T-helper 17 cell (primary cell): Measurements from ENCODE around the gene TMEM250. TPM values are rescaled to one million over a fixed set of nuclear protein-coding genes. Genes with fewer than 3 reads are reported as not detected.
A peak's percentile ranks its signal among the peaks of the same experiment; 100 is the strongest.
"Not testable (repeated sequence)": the region's sequence is repeated elsewhere in the genome, so short reads cannot be mapped to it uniquely, and the experiment has no call there.

ENCODE experiments used
- ATAC-seq: fragments of 150-1000 bp; cut with Tn5 transposase; 2 replicates; pipeline ENCODE4 v1.10.0; 2021; ENCODE audit warnings: mild to moderate bottlenecking, moderate library complexity
- DNase-seq, 3 donors: peaks; one replicate each; pipeline versions ENCODE4 v3.0.0 to v3.0.0-alpha.2; 2020 to 2021
- H3K9me3 ChIP-seq: one replicate; pipeline ENCODE4 v1.7.0; 2013; ENCODE audit warnings: low read length, mild to moderate bottlenecking; ENCODE audit not compliant: control insufficient read depth, poor library complexity, severe bottlenecking
- H3K27ac Mint-ChIP-seq: one replicate; pipeline ENCODE4 v1.8.0; 2022; ENCODE audit warnings: mild to moderate bottlenecking, moderate library complexity, mixed read lengths
- H3K27me3 Mint-ChIP-seq: one replicate; pipeline ENCODE4 v1.8.0; 2022; ENCODE audit warnings: mixed read lengths
- H3K36me3 Mint-ChIP-seq: one replicate; pipeline ENCODE4 v1.8.0; 2022; ENCODE audit warnings: low read depth, mixed read lengths
- H3K4me1 Mint-ChIP-seq: one replicate; pipeline ENCODE4 v1.8.0; 2022; ENCODE audit warnings: mild to moderate bottlenecking, mixed read lengths
- H3K4me3 Mint-ChIP-seq: one replicate; pipeline ENCODE4 v1.8.0; 2022; ENCODE audit warnings: mild to moderate bottlenecking, moderate library complexity, mixed read lengths
- total RNA-seq, 4 donors: library from RNA in 2 of 4; stranded (reverse) in 2 of 4; gene quantifications; one replicate each; pipeline ENCODE4 v1.2.3 and lab custom pipeline; 2022 to 2026

TMEM250 gene
- total RNA-seq, 2 donors from 2014 or later: 17.9 to 21.8 TPM

GRCh38 chr9:136151848-136152542 lies 33.3 kb upstream of the TMEM250 start:
- no peak for ATAC-seq
- H3K4me1 Mint-ChIP-seq: no peaks in the 10 kb centered on the region
- peaks cover 13% of the 10 kb centered on the region for H3K27me3 Mint-ChIP-seq

GRCh38 chr9:136151214-136151804 lies 32.6 kb upstream of the TMEM250 start:
- H3K4me1 Mint-ChIP-seq: no peaks in the 10 kb centered on the region
- H3K36me3 Mint-ChIP-seq: no peaks in the 10 kb centered on the region
- no peak overlapping the region for H3K4me3 Mint-ChIP-seq

More at GRCh38 chr9:136151848-136152542, 33.3 kb upstream of the TMEM250 start:
- Mint-ChIP-seq H3K4me3 (no peak overlapping the region), H3K27ac (peak overlapping the region; percentile 34), H3K36me3 (no peaks in the 10 kb centered on the region)
- no peaks in the 10 kb centered on the region for H3K9me3 ChIP-seq
- no peak for DNase-seq

GRCh38 chr9:136150664-136151213 lies 32.1 kb upstream of the TMEM250 start:
- not testable (repeated sequence) for H3K36me3 Mint-ChIP-seq, ATAC-seq, H3K4me1 Mint-ChIP-seq, H3K9me3 ChIP-seq, DNase-seq, H3K27ac Mint-ChIP-seq, H3K4me3 Mint-ChIP-seq
- peaks cover 19% of the 10 kb centered on the region for H3K27me3 Mint-ChIP-seq

More at GRCh38 chr9:136151214-136151804, 32.6 kb upstream of the TMEM250 start:
- ATAC-seq: no peak
- H3K9me3 ChIP-seq: no peaks in the 10 kb centered on the region
- Mint-ChIP-seq H3K27me3 (peaks cover 13% of the 10 kb centered on the region), H3K27ac (no peak overlapping the region)
- DNase-seq: no peak

- H3K36me3 Mint-ChIP-seq: no peaks in the 10 kb centered on the region
Measured at GRCh38 chr9:136149853-136150252, 31.2 kb upstream of the TMEM250 start.

GRCh38 chr9:136149337-136149736 lies 30.7 kb upstream of the TMEM250 start:
- no peak for ATAC-seq
- H3K4me1 Mint-ChIP-seq: no peaks in the 10 kb centered on the region
- H3K4me3 Mint-ChIP-seq: no peak overlapping the region
- no peak for DNase-seq
- H3K27me3 Mint-ChIP-seq: peaks cover 23% of the 10 kb centered on the region
- no peaks in the 10 kb centered on the region for H3K9me3 ChIP-seq
- no peaks in the 10 kb centered on the region for H3K36me3 Mint-ChIP-seq
- no peak overlapping the region for H3K27ac Mint-ChIP-seq

More at GRCh38 chr9:136149853-136150252, 31.2 kb upstream of the TMEM250 start:
- peaks cover 19% of the 10 kb centered on the region for H3K27me3 Mint-ChIP-seq
- no peaks in the 10 kb centered on the region for H3K9me3 ChIP-seq
- H3K27ac Mint-ChIP-seq: no peak overlapping the region
- DNase-seq (no peak), ATAC-seq (no peak)
- H3K4me3 Mint-ChIP-seq: no peak overlapping the region
- no peaks in the 10 kb centered on the region for H3K4me1 Mint-ChIP-seq

- DNase-seq: no peak
- H3K9me3 ChIP-seq: no peaks in the 10 kb centered on the region
- Mint-ChIP-seq H3K4me1 (no peaks in the 10 kb centered on the region), H3K27ac (no peak overlapping the region), H3K27me3 (peaks cover 27% of the 10 kb centered on the region), H3K36me3 (no peaks in the 10 kb centered on the region), H3K4me3 (no peak overlapping the region)
- no peak for ATAC-seq
Measured at GRCh38 chr9:136148766-136149165, 30.1 kb upstream of the TMEM250 start.

GRCh38 chr9:136147890-136148714 lies 29.4 kb upstream of the TMEM250 start:
- no peak overlapping the region for H3K27ac Mint-ChIP-seq
- no peaks in the 10 kb centered on the region for H3K9me3 ChIP-seq
- DNase-seq: no peak
- ATAC-seq: no peak
- peaks cover 27% of the 10 kb centered on the region for H3K27me3 Mint-ChIP-seq
- no peak overlapping the region for H3K4me3 Mint-ChIP-seq
- no peaks in the 10 kb centered on the region for H3K36me3 Mint-ChIP-seq
- no peaks in the 10 kb centered on the region for H3K4me1 Mint-ChIP-seq

- H3K27ac Mint-ChIP-seq: no peak overlapping the region
- DNase-seq: no peak
Measured at GRCh38 chr9:136147038-136147889, 28.6 kb upstream of the TMEM250 start.

GRCh38 chr9:136146126-136147037 lies 27.7 kb upstream of the TMEM250 start:
- no peak for DNase-seq
- no peaks in the 10 kb centered on the region for H3K4me1 Mint-ChIP-seq

More at GRCh38 chr9:136147038-136147889, 28.6 kb upstream of the TMEM250 start:
- peaks cover 27% of the 10 kb centered on the region for H3K27me3 Mint-ChIP-seq
- no peaks in the 10 kb centered on the region for H3K36me3 Mint-ChIP-seq
- no peaks in the 10 kb centered on the region for H3K4me1 Mint-ChIP-seq
- H3K9me3 ChIP-seq: no peaks in the 10 kb centered on the region
- no peak for ATAC-seq
- no peak overlapping the region for H3K4me3 Mint-ChIP-seq

GRCh38 chr9:136145580-136145979 lies 26.9 kb upstream of the TMEM250 start:
- Mint-ChIP-seq H3K27ac (no peak overlapping the region), H3K4me1 (no peaks in the 10 kb centered on the region), H3K4me3 (no peak overlapping the region), H3K27me3 (peaks cover 27% of the 10 kb centered on the region), H3K36me3 (no peaks in the 10 kb centered on the region)
- no peaks in the 10 kb centered on the region for H3K9me3 ChIP-seq
- no peak for DNase-seq
- no peak for ATAC-seq

More at GRCh38 chr9:136146126-136147037, 27.7 kb upstream of the TMEM250 start:
- Mint-ChIP-seq H3K27ac (no peak overlapping the region), H3K27me3 (peaks cover 27% of the 10 kb centered on the region), H3K4me3 (no peak overlapping the region), H3K36me3 (no peaks in the 10 kb centered on the region)
- no peak for ATAC-seq
- no peaks in the 10 kb centered on the region for H3K9me3 ChIP-seq

- ATAC-seq: no peak
- Mint-ChIP-seq H3K36me3 (no peaks in the 10 kb centered on the region), H3K27me3 (peaks cover 27% of the 10 kb centered on the region), H3K4me3 (no peak overlapping the region), H3K27ac (no peak overlapping the region), H3K4me1 (no peaks in the 10 kb centered on the region)
- no peaks in the 10 kb centered on the region for H3K9me3 ChIP-seq
- DNase-seq: no peak
Measured at GRCh38 chr9:136144450-136144849, 25.8 kb upstream of the TMEM250 start.
